WERI-Rb-1 (cell line): ENCODE data around the gene SERPINI1.

ENCODE experiments used
- DNase-seq: peaks from one replicate; pipeline ENCODE4 v3.0.0-alpha.2; 2020
- H3K27ac ChIP-seq: fragments of 250-450 bp; sonication (Bioruptor Pico); 2 replicates; pipeline ENCODE4 v1.5.1; 2020; ENCODE audit warnings: mild to moderate bottlenecking, moderate library complexity
- H3K27me3 ChIP-seq: fragments of 250-450 bp; sonication (Bioruptor Pico); 2 replicates; pipeline ENCODE4 v1.5.1; 2021; ENCODE audit warnings: mild to moderate bottlenecking, low read depth, moderate library complexity; ENCODE audit not compliant: insufficient read depth, severe bottlenecking
- H3K36me3 ChIP-seq: fragments of 250-450 bp; sonication (Bioruptor Pico); 2 replicates; pipeline ENCODE4 v1.5.1; 2020; ENCODE audit warnings: mild to moderate bottlenecking, moderate library complexity
- H3K4me3 ChIP-seq: 2 replicates; pipeline ENCODE4 v1.5.1; 2011; ENCODE audit warnings: low read depth, mild to moderate bottlenecking, control low read depth, low read length
- H3K9me3 ChIP-seq: fragments of 250-450 bp; sonication (Bioruptor Pico); 2 replicates; pipeline ENCODE4 v1.5.1; 2021; ENCODE audit warnings: mild to moderate bottlenecking, moderate library complexity; ENCODE audit not compliant: severe bottlenecking
- TF ChIP-seq, protein P1 (sequence below): IDR thresholded peaks from 2 replicates; pipeline ENCODE4 v1.5.1; 2011; ENCODE audit warnings: low read depth, mild to moderate bottlenecking, control low read depth, inconsistent platforms, low read length

SERPINI1 gene, protein sequence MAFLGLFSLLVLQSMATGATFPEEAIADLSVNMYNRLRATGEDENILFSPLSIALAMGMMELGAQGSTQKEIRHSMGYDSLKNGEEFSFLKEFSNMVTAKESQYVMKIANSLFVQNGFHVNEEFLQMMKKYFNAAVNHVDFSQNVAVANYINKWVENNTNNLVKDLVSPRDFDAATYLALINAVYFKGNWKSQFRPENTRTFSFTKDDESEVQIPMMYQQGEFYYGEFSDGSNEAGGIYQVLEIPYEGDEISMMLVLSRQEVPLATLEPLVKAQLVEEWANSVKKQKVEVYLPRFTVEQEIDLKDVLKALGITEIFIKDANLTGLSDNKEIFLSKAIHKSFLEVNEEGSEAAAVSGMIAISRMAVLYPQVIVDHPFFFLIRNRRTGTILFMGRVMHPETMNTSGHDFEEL

DNA sequence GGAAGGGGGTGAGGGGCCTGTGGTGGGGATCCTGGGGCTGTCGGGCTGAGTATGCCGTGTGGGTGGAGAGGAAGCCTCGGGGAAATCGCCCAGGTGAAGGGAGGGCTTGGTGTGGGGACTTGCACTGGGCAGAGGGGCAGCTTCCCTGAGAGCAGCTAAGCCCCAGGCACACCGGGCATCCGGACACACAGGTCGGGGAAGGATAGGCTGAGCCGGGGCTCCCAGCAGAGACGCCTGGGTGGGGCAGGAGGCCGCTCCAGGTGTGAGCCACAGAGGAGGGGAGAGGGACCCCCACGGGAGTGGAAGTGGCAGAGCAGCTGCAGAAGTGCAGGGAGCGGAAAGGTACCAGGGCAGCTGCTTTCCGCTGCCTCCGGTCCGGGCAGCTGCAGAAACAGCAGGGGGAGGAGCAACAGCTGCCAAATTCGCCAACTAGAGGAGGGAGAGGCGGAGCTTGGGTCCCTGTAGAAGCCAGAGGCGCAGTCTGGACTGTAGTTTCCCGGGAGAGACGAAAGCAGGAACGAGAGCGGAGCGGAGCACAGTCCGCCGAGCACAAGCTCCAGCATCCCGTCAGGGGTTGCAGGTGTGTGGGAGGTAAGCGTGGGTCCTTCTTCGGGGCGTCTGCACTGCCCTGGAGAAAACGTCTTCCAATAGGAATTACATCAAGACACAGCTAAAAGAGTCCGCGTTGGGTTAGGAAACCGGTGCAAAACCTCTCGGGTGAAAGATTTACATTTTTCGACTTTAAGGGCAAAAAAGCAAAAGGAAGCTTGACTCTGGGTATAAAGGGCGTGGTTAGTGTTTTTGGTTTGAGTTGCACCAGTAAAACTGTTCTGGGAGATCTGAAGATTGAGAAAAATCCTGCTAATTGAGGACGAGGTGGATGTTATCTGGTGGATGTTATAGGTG, at the start of gene SERPINI1:
TSS of gene SERPINI1 (plus strand) at position 489 of the 906 bp plus-strand sequence. CDS start 53,408 bp downstream, outside the sequence.
- DNase-seq = peak; percentile 88
- peak within 1 kb of the TSS; percentile 76 for H3K27ac ChIP-seq
- TF ChIP-seq, protein P1, sequence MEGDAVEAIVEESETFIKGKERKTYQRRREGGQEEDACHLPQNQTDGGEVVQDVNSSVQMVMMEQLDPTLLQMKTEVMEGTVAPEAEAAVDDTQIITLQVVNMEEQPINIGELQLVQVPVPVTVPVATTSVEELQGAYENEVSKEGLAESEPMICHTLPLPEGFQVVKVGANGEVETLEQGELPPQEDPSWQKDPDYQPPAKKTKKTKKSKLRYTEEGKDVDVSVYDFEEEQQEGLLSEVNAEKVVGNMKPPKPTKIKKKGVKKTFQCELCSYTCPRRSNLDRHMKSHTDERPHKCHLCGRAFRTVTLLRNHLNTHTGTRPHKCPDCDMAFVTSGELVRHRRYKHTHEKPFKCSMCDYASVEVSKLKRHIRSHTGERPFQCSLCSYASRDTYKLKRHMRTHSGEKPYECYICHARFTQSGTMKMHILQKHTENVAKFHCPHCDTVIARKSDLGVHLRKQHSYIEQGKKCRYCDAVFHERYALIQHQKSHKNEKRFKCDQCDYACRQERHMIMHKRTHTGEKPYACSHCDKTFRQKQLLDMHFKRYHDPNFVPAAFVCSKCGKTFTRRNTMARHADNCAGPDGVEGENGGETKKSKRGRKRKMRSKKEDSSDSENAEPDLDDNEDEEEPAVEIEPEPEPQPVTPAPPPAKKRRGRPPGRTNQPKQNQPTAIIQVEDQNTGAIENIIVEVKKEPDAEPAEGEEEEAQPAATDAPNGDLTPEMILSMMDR = no peak
- no peaks in the 10 kb centered on the region for H3K9me3 ChIP-seq
- H3K4me3 ChIP-seq = peak within 1 kb of the TSS; percentile 77
- no peaks in the 10 kb centered on the region for H3K36me3 ChIP-seq
- no peaks in the 10 kb centered on the region for H3K27me3 ChIP-seq

DNA sequence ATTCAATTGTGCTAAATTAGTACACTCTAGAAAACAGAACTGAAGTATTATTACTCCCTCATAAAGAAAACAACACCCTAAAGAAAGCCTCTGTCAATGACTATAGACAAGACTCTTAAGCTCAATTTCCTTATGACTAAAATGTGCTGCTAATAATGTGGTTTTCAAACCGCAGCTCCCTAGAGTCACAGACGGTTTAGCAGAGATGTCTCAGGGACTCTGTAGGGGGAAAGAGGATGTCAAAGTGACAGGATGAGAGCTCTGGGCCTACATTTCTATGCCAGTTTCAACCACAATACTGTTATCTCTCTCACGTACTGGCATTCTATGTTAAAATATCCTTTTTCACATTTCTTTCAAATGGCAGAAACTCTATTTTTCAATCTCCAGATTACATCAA, 44.2 kb upstream of the SERPINI1 start:
- Histone ChIP-seq H3K4me3 (no peak overlapping the region), H3K36me3 (peaks cover 2% of the 10 kb centered on the region; the same call in 1 of the 2 replicates), H3K27ac (no peak overlapping the region), H3K27me3 (no peaks in the 10 kb centered on the region), H3K9me3 (no peaks in the 10 kb centered on the region)
- TF ChIP-seq, protein P1 = no peak
- DNase-seq = no peak

DNA sequence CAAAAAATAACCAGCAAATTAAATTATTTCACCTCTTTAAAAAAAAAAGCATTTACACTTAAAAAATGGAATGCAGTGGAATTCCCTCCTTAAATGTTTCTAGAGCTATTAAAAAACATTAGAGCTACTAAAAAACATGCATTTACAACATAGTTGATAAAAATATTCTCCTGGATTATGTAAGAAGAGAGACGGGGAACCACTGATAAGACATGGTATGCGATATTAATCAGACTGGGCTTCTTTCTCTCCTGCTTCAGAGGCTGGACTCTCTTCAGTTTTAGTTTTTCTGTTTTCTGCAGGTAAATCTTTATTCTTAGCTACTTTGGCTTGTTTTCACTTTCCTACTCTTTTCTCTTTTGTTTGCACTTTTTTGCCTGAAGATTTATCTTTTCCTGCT, 41.4 kb upstream of the SERPINI1 start:
- Histone ChIP-seq H3K36me3 (peaks cover 2% of the 10 kb centered on the region; the same call in 1 of the 2 replicates), H3K27me3 (no peaks in the 10 kb centered on the region), H3K27ac (no peak overlapping the region), H3K4me3 (no peak overlapping the region), H3K9me3 (no peaks in the 10 kb centered on the region)
- DNase-seq = no peak
- TF ChIP-seq, protein P1 = no peak

DNA sequence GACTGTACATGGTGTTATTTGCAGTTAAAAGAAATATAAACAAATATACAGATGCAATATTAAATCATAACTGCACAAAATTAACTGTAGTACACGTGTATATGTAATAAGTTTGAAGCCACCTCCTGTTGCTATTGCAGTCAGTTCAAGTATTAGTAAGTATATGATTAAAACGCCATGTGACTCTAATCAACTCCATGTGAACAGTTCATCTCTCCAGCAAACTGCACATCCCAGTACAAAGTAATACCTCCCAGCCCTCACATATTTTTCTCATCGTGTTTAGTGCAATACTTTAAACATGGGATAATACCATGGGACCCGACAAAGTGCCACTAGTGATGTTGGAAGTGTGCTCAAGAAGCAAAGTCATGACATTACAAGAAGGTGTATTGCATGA, 35.5 kb upstream of the SERPINI1 start:
- Histone ChIP-seq H3K9me3 (no peaks in the 10 kb centered on the region), H3K4me3 (no peak overlapping the region), H3K27ac (no peak overlapping the region), H3K36me3 (no peaks in the 10 kb centered on the region; the same call in 1 of the 2 replicates), H3K27me3 (no peaks in the 10 kb centered on the region)
- DNase-seq = no peak
- TF ChIP-seq, protein P1 = no peak

DNA sequence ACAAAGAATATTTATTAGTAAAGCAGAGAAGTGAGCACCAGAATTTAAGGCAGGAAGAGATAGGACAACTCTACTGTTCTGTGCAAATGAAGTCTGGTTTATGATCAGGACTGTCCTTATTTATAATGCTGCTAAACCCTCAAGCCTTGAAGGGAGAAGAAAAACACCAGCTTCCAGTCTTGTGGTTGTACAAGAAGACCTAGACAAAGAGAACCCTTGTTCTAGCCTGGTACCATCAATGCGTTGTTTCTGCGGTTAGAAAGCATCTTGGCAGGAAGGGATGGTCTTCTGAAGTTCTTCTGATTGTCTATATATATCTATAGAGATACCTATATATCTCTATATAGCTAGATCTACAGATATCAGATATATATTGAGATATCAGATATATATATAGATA, 34.6 kb upstream of the SERPINI1 start:
- TF ChIP-seq, protein P1 = no peak
- H3K36me3 ChIP-seq = no peaks in the 10 kb centered on the region
- H3K27ac ChIP-seq = no peak overlapping the region
- no peaks in the 10 kb centered on the region for H3K9me3 ChIP-seq
- H3K4me3 ChIP-seq = no peak overlapping the region
- H3K27me3 ChIP-seq = no peaks in the 10 kb centered on the region
- no peak for DNase-seq
